Measurements from ENCODE around the gene RPL38. TPM values are rescaled to one million over a fixed set of nuclear protein-coding genes. Genes with fewer than 3 reads are reported as not detected.
A peak's percentile ranks its signal among the peaks of the same experiment; 100 is the strongest.

RPL38 gene
- total RNA-seq, 1 donor from 2014 or later: 393 TPM

DNA sequence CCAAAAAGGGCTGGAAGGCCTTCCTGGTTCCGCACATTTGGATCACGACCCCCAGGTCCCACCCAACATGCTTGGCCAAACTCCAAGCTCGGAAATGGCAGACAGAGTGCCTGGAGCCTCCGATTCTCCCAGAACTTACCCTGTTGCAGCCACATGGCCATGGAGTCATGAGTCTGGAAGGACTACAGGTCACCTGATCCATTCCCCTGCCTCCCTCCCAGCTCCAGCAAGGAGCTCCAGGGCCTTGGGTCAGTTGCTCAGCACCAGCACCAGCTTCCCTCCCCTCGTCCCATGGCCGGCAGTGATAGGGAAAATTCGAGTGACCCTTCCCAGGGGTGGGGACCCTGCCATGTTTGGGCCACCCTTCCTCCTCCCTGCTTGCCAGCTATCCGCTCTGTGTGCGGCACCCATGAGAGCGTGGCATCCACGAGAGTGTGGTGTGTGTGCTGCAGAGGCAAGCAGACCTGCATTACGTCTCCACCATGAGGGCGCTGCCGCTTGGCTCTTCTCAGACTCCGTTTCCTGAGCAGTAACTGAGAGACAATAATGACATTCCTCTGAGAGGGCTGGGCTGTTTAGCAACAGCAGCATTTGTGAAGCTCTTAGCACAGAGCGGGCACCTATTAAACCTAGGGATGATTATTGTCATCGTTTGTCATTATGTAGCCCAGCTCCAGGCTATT, 21.3 kb upstream of the RPL38 start:
- Mint-ChIP-seq H3K36me3 (no peaks in the 10 kb centered on the region), H3K27ac (peak overlapping the region; percentile 57), H3K9me3 (peaks cover 3% of the 10 kb centered on the region), H3K4me3 (no peak overlapping the region), H3K4me1 (peaks cover 45% of the 10 kb centered on the region), H3K27me3 (ENCODE audit: insufficient read depth, low read depth) (peaks cover 8% of the 10 kb centered on the region)
- H3F3A ChIP-seq (ENCODE audit: low read depth): peaks cover 8% of the 10 kb centered on the region
- no peaks in the 10 kb centered on the region for H3K36me3 ChIP-seq
- no peak overlapping the region for H3K4me2 ChIP-seq
- no peaks in the 10 kb centered on the region for H3K9me3 ChIP-seq (ENCODE audit: low read depth)
- peaks cover 16% of the 10 kb centered on the region for H3K4me1 ChIP-seq
- no peak overlapping the region for H3K4me3 ChIP-seq
- no peak overlapping the region for H3K27ac ChIP-seq
- H3K9ac ChIP-seq: no peak overlapping the region
- H4K20me1 ChIP-seq (ENCODE audit: low read depth): no peaks in the 10 kb centered on the region
- no peaks in the 10 kb centered on the region for H3K79me2 ChIP-seq (ENCODE audit: low read depth)
- H3K27me3 ChIP-seq: no peaks in the 10 kb centered on the region
- DNase-seq (ENCODE audit: low spot score): no peak
- H2AFZ ChIP-seq (replicated peaks): peak overlapping the region; percentile 26
- TF ChIP-seq EZH2phosphoT487 (IDR thresholded peaks at IDR 0.05): no peak
- TF ChIP-seq EZH2 (IDR thresholded peaks at IDR 0.05): no peak
- TF ChIP-seq, protein P1, sequence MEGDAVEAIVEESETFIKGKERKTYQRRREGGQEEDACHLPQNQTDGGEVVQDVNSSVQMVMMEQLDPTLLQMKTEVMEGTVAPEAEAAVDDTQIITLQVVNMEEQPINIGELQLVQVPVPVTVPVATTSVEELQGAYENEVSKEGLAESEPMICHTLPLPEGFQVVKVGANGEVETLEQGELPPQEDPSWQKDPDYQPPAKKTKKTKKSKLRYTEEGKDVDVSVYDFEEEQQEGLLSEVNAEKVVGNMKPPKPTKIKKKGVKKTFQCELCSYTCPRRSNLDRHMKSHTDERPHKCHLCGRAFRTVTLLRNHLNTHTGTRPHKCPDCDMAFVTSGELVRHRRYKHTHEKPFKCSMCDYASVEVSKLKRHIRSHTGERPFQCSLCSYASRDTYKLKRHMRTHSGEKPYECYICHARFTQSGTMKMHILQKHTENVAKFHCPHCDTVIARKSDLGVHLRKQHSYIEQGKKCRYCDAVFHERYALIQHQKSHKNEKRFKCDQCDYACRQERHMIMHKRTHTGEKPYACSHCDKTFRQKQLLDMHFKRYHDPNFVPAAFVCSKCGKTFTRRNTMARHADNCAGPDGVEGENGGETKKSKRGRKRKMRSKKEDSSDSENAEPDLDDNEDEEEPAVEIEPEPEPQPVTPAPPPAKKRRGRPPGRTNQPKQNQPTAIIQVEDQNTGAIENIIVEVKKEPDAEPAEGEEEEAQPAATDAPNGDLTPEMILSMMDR (IDR thresholded peaks at IDR 0.05): no peak

DNA sequence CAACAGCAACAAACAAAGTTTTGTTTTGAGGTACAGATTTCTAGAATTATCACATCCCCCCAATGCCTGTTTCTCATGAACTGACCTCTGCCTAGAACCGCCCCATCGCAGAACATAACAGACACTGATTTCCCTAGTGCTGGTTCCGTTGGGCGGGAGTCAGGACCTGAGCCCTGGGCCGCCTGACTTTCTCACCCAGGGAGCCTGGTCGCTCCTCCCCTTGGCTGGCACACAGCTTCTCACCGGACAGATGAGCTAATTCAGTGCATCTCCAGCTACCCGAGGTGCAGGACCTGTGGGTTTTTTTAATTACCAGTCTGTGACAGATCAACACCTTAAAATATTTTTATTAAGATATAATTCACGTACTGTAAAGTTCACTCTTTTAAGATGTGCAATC, 20.1 kb upstream of the RPL38 start:
- Histone ChIP-seq H3K27ac (no peak overlapping the region), H3F3A (ENCODE audit: low read depth) (peaks cover 8% of the 10 kb centered on the region), H3K4me3 (no peak overlapping the region), H3K79me2 (ENCODE audit: low read depth) (no peaks in the 10 kb centered on the region), H4K20me1 (ENCODE audit: low read depth) (no peaks in the 10 kb centered on the region), H3K4me2 (no peak overlapping the region), H2AFZ (replicated peaks) (no peak overlapping the region), H3K4me1 (peaks cover 25% of the 10 kb centered on the region), H3K27me3 (no peaks in the 10 kb centered on the region), H3K9me3 (ENCODE audit: low read depth) (no peaks in the 10 kb centered on the region), H3K36me3 (no peaks in the 10 kb centered on the region), H3K9ac (no peak overlapping the region)
- no peaks in the 10 kb centered on the region for H3K36me3 Mint-ChIP-seq
- TF ChIP-seq, protein P1 (IDR thresholded peaks at IDR 0.05): no peak
- TF ChIP-seq EZH2 (IDR thresholded peaks at IDR 0.05) (no peak), EZH2phosphoT487 (IDR thresholded peaks at IDR 0.05) (no peak)
- DNase-seq (ENCODE audit: low spot score): no peak
- H3K27ac Mint-ChIP-seq: no peak overlapping the region
- peaks cover 50% of the 10 kb centered on the region for H3K4me1 Mint-ChIP-seq
- H3K9me3 Mint-ChIP-seq: peaks cover 3% of the 10 kb centered on the region
- peaks cover 11% of the 10 kb centered on the region for H3K27me3 Mint-ChIP-seq (ENCODE audit: insufficient read depth, low read depth)
- no peak overlapping the region for H3K4me3 Mint-ChIP-seq

DNA sequence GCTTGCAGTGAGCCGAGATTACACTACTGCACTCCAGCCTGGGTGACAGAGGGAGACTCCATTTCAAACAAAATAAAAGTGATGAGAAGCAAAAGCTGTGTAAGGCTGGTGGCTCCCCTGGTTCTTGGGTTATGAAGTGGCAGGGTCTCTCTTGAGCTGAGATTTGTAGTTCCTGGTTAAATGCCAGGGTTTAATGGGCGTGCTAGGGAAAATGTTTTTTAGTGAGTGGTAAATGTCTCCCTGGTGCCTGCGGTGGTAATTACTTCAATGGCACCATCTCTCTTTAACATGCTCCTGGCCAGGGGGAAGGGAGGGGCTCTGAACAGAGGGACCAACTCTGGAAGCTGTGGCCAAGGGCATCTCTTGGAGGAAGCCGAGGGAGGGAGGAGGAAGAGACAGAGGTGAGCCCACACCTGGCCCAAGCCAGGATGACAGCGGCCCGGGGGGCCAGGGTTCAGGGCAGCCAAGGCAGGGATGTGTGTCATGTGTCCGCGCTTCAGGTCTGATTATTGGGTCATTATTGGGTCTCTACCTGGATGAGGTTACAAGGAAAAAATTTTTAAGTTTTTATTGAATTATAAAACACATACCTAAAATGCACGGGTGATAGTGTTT, 17.8 kb upstream of the RPL38 start:
- H3K9me3 Mint-ChIP-seq: peaks cover 3% of the 10 kb centered on the region
- H3K4me3 Mint-ChIP-seq: no peak overlapping the region
- no peak overlapping the region for H2AFZ ChIP-seq (replicated peaks)
- no peak for DNase-seq (ENCODE audit: low spot score)
- peaks cover 16% of the 10 kb centered on the region for H3K4me1 ChIP-seq
- H3K27ac ChIP-seq: no peak overlapping the region
- H3K4me3 ChIP-seq: no peak overlapping the region
- H3K4me2 ChIP-seq: no peak overlapping the region
- H3F3A ChIP-seq (ENCODE audit: low read depth): peaks cover 4% of the 10 kb centered on the region
- H3K27ac Mint-ChIP-seq: no peak overlapping the region
- no peaks in the 10 kb centered on the region for H3K79me2 ChIP-seq (ENCODE audit: low read depth)
- H3K4me1 Mint-ChIP-seq: peaks cover 40% of the 10 kb centered on the region
- TF ChIP-seq, protein P1 (IDR thresholded peaks at IDR 0.05): no peak
- TF ChIP-seq EZH2 (IDR thresholded peaks at IDR 0.05) (no peak), EZH2phosphoT487 (IDR thresholded peaks at IDR 0.05) (no peak)
- H3K27me3 ChIP-seq: no peaks in the 10 kb centered on the region
- H3K9me3 ChIP-seq (ENCODE audit: low read depth): no peaks in the 10 kb centered on the region
- peaks cover 5% of the 10 kb centered on the region for H4K20me1 ChIP-seq (ENCODE audit: low read depth)
- H3K27me3 Mint-ChIP-seq (ENCODE audit: insufficient read depth, low read depth): peaks cover 20% of the 10 kb centered on the region
- no peaks in the 10 kb centered on the region for H3K36me3 Mint-ChIP-seq
- H3K9ac ChIP-seq: no peak overlapping the region
- no peaks in the 10 kb centered on the region for H3K36me3 ChIP-seq
